Stimulated activated CD4-positive, alpha-beta T cell treated with anti-CD3 and anti-CD28 coated beads, Interleukin-12 subunit alpha, Interleukin-12 subunit beta, amount 100 ng/mL, for 48 hours (primary cell): ENCODE data around the gene COL13A1.

Experiments used
- DNase-seq, 3 donors: peaks; one replicate each; pipeline ENCODE4 v3.0.0-alpha.2; 2020; ENCODE audit warnings: low read depth in 2 of 3, low spot score in 1 of 3

COL13A1 gene

GRCh38 chr10:69943292-69943820 lies 141.7 kb downstream of the COL13A1 start:
- DNase-seq = no peak

- DNase-seq = no peak
These were observed 143.1 kb downstream of the COL13A1 start for GRCh38 chr10:69944761-69945160.

GRCh38 chr10:69948261-69948660 lies 146.6 kb downstream of the COL13A1 start:
- no peak for DNase-seq

- DNase-seq = no peak
These were observed 148.1 kb downstream of the COL13A1 start for GRCh38 chr10:69949770-69950169.

GRCh38 chr10:69951658-69952057 lies 150.0 kb downstream of the COL13A1 start:
- DNase-seq = no peak

GRCh38 chr10:69952069-69952800 lies 150.5 kb downstream of the COL13A1 start:
- no peak for DNase-seq

GRCh38 chr10:69952821-69953221 lies 151.1 kb downstream of the COL13A1 start:
- no peak for DNase-seq

GRCh38 chr10:69953851-69954250 lies 152.1 kb downstream of the COL13A1 start:
- no peak for DNase-seq

GRCh38 chr10:69955211-69955805 lies 153.6 kb downstream of the COL13A1 start:
- no peak for DNase-seq

GRCh38 chr10:69955897-69956740 lies 154.4 kb downstream of the COL13A1 start:
- no peak for DNase-seq

GRCh38 chr10:69956741-69957230 lies 155.1 kb downstream of the COL13A1 start:
- no peak for DNase-seq

- DNase-seq = no peak
These were observed 155.7 kb downstream of the COL13A1 start for GRCh38 chr10:69957241-69957885.

GRCh38 chr10:69957886-69958555 lies 156.3 kb downstream of the COL13A1 start:
- peak in 1 of 3 donors; percentile 21 for DNase-seq

GRCh38 chr10:69958556-69958902 lies 156.8 kb downstream of the COL13A1 start:
- no peak for DNase-seq

GRCh38 chr10:69959911-69960310 lies 158.2 kb downstream of the COL13A1 start:
- no peak for DNase-seq

- DNase-seq = no peak
These were observed 158.9 kb downstream of the COL13A1 start for GRCh38 chr10:69960606-69960987.

GRCh38 chr10:69960988-69961880 lies 159.5 kb downstream of the COL13A1 start:
- DNase-seq = no peak

- no peak for DNase-seq
These were observed 160.4 kb downstream of the COL13A1 start for GRCh38 chr10:69961881-69962745.

- DNase-seq = no peak
These were observed 161.0 kb downstream of the COL13A1 start for GRCh38 chr10:69962746-69963135.
